WTC11 (cell line): ENCODE data around the gene AQP12B.
"Not testable (repeated sequence)": the region's sequence is repeated elsewhere in the genome, so short reads cannot be mapped to it uniquely, and the experiment has no call there.

Experiments used
- E2F5 ChIP-seq: sonication (generic); formaldehyde crosslinking; IDR thresholded peaks from 2 replicates; pipeline ENCODE4 v1.8.1; 2022; ENCODE audit warnings: mild to moderate bottlenecking, moderate library complexity, missing genetic modification reagents
- GABPB1 ChIP-seq: sonication (generic); formaldehyde crosslinking; IDR thresholded peaks from 2 replicates; pipeline ENCODE4 v1.8.1; 2023; ENCODE audit warnings: mild to moderate bottlenecking, missing genetic modification reagents
- NFATC4 ChIP-seq: fragments of 250-450 bp; sonication (Bioruptor Pico); IDR thresholded peaks from 2 replicates; pipeline ENCODE4 v1.9.0; 2021; ENCODE audit warnings: mild to moderate bottlenecking
- USF2 ChIP-seq: sonication (generic); formaldehyde crosslinking; IDR thresholded peaks from 2 replicates; pipeline ENCODE4 v1.8.1; 2023; ENCODE audit warnings: mild to moderate bottlenecking, missing genetic modification reagents, moderate library complexity
- ZBTB43 ChIP-seq: sonication (generic); formaldehyde crosslinking; IDR thresholded peaks from 2 replicates; pipeline ENCODE4 v1.8.1; 2023; ENCODE audit warnings: mild to moderate bottlenecking, missing genetic modification reagents
- TF ChIP-seq, protein P1 (sequence below): fragments of 200-600 bp; IDR thresholded peaks from 2 replicates; pipeline ENCODE4 v1.8.0; 2022; ENCODE audit warnings: antibody characterized with exemption

DNA sequence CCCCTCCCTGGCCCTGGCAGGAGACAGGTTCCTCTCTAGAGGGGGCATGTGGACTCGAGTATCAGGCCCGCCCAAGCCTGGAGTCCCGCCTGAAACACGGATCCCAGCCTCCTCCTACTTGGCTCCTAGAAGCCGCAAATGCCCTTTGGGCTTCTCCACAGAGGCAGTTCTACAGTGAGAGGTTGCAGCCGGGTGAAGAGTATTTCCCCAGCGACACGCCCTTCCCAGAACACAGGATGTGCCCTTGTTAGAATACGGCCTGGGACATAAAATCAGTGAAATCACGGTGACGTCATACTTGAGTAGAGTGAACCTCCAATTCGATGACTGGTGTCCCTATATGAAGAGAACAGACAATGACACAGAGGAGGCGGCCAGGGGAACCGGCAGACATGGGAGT, 4.6 kb downstream of the AQP12B start:
- TF ChIP-seq GABPB1, USF2, ZBTB43, E2F5, NFATC4 (CRISPR knock-in tag): not testable (repeated sequence)
- TF ChIP-seq, protein P1, sequence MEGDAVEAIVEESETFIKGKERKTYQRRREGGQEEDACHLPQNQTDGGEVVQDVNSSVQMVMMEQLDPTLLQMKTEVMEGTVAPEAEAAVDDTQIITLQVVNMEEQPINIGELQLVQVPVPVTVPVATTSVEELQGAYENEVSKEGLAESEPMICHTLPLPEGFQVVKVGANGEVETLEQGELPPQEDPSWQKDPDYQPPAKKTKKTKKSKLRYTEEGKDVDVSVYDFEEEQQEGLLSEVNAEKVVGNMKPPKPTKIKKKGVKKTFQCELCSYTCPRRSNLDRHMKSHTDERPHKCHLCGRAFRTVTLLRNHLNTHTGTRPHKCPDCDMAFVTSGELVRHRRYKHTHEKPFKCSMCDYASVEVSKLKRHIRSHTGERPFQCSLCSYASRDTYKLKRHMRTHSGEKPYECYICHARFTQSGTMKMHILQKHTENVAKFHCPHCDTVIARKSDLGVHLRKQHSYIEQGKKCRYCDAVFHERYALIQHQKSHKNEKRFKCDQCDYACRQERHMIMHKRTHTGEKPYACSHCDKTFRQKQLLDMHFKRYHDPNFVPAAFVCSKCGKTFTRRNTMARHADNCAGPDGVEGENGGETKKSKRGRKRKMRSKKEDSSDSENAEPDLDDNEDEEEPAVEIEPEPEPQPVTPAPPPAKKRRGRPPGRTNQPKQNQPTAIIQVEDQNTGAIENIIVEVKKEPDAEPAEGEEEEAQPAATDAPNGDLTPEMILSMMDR, result not testable (repeated sequence)
